Activated naive CD4-positive, alpha-beta T cell treated with anti-CD3 and anti-CD28 coated beads, Interleukin-2, amount 50 U/mL, for 72 hours (primary cell): ENCODE measurements around the gene IQGAP3. TPM values are rescaled to one million over a fixed set of nuclear protein-coding genes. Genes with fewer than 3 reads are reported as not detected.
"Not testable (repeated sequence)": the region's sequence is repeated elsewhere in the genome, so short reads cannot be mapped to it uniquely, and the experiment has no call there.

Source experiments
- ATAC-seq, 2 donors: fragments of 150-1000 bp; cut with Tn5 transposase; 2 replicates each; pipeline ENCODE4 v1.10.0; 2021; ENCODE audit warnings: mild to moderate bottlenecking in 2 of 2, moderate library complexity in 2 of 2
- DNase-seq, 2 donors: peaks; one replicate each; pipeline ENCODE4 v3.0.0; 2021 to 2022; ENCODE audit warnings: low spot score in 2 of 2
- H3K27ac Mint-ChIP-seq, 2 donors: one replicate each; pipeline ENCODE4 v1.8.0; 2022; ENCODE audit warnings: mild to moderate bottlenecking in 2 of 2, mixed read lengths in 2 of 2
- H3K36me3 Mint-ChIP-seq, 2 donors: one replicate each; pipeline ENCODE4 v1.8.0; 2022; ENCODE audit warnings: mixed read lengths in 2 of 2
- H3K9me3 Mint-ChIP-seq, 2 donors: one replicate each; pipeline ENCODE4 v1.8.0; 2022; ENCODE audit warnings: mixed read lengths in 2 of 2
- total RNA-seq, 2 donors: library from RNA; stranded (reverse); gene quantifications; one replicate each; pipeline ENCODE4 v1.2.3, GENCODE V29; 2022

The IQGAP3 gene, protein sequence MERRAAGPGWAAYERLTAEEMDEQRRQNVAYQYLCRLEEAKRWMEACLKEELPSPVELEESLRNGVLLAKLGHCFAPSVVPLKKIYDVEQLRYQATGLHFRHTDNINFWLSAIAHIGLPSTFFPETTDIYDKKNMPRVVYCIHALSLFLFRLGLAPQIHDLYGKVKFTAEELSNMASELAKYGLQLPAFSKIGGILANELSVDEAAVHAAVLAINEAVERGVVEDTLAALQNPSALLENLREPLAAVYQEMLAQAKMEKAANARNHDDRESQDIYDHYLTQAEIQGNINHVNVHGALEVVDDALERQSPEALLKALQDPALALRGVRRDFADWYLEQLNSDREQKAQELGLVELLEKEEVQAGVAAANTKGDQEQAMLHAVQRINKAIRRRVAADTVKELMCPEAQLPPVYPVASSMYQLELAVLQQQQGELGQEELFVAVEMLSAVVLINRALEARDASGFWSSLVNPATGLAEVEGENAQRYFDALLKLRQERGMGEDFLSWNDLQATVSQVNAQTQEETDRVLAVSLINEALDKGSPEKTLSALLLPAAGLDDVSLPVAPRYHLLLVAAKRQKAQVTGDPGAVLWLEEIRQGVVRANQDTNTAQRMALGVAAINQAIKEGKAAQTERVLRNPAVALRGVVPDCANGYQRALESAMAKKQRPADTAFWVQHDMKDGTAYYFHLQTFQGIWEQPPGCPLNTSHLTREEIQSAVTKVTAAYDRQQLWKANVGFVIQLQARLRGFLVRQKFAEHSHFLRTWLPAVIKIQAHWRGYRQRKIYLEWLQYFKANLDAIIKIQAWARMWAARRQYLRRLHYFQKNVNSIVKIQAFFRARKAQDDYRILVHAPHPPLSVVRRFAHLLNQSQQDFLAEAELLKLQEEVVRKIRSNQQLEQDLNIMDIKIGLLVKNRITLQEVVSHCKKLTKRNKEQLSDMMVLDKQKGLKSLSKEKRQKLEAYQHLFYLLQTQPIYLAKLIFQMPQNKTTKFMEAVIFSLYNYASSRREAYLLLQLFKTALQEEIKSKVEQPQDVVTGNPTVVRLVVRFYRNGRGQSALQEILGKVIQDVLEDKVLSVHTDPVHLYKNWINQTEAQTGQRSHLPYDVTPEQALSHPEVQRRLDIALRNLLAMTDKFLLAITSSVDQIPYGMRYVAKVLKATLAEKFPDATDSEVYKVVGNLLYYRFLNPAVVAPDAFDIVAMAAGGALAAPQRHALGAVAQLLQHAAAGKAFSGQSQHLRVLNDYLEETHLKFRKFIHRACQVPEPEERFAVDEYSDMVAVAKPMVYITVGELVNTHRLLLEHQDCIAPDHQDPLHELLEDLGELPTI (N-terminal part only)
- 10 to 100 TPM in 1 of 2 donors, 1 to 10 TPM in 1; 5.1 to 30.5 TPM for total RNA-seq

DNA sequence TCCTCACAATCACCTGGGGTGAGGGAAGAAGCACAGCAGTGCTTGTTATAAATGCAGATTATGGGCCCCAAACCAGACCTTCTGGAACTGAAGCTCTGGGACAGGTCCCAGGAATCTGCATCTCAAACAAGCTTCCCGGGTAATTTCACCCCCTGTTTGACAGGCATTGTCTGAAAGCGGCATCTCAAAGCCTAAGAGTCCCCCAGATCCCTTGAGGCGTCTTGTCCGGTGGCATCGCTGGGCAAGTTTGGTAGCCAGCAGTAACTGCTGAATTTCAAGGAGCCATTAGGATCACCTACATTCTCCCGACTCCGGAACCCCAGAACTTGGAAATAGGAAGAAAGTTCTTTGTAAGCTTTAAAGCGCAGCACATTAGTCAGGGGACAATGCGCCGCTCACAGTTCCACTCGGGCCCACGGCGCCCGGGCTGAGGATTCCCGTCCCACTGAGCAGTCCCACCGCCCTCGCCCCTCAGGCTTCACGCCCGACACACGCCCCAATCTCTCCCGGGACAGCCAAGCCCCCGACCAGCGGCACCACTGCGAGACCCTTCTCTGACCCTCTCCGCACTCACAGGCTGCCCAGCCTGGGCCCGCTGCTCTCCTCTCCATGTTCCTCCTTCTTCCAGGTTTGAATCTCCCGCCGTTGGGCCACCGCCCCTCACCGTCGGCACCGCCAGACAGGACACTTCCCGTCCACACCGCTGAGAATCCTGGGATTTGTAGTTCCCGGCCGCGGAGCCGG is at the start of gene IQGAP3:
Gene IQGAP3, minus strand, starts transcription at position 647 of the 744 bp plus-strand sequence. Its CDS starts 36 bp downstream, at position 611.
- ATAC-seq (peak; percentile 80 to 95), DNase-seq (peak in 1 of 2 donors; percentile 76)
- Mint-ChIP-seq H3K9me3 (no peaks in the 10 kb centered on the region), H3K36me3 (peaks cover 12 to 16% of the 10 kb centered on the region in 2 donors), H3K27ac (peak within 1 kb of the TSS; percentile 73 to 83)

DNA sequence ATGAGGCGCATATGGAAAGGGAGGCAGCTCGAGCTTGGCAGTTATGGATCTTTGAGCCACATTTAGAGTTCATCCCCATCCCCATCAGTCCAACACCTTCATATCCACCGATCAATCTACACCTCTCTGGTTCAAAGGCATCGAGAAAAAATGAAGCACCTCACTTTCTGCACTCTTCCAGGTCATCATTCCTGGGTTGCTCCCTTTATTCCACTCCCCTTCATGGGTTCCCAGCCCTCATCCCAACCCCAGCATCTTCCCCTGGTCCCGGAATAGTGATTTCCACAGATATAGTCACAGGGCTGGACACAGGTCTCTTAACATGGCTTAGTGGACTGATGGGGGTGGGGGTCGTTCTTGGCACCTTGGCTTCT is 47.2 kb upstream of the IQGAP3 start:
- no peaks in the 10 kb centered on the region for H3K9me3 Mint-ChIP-seq
- DNase-seq (no peak), ATAC-seq (no peak)
- no peak overlapping the region for H3K27ac Mint-ChIP-seq
- no peaks in the 10 kb centered on the region for H3K36me3 Mint-ChIP-seq

DNA sequence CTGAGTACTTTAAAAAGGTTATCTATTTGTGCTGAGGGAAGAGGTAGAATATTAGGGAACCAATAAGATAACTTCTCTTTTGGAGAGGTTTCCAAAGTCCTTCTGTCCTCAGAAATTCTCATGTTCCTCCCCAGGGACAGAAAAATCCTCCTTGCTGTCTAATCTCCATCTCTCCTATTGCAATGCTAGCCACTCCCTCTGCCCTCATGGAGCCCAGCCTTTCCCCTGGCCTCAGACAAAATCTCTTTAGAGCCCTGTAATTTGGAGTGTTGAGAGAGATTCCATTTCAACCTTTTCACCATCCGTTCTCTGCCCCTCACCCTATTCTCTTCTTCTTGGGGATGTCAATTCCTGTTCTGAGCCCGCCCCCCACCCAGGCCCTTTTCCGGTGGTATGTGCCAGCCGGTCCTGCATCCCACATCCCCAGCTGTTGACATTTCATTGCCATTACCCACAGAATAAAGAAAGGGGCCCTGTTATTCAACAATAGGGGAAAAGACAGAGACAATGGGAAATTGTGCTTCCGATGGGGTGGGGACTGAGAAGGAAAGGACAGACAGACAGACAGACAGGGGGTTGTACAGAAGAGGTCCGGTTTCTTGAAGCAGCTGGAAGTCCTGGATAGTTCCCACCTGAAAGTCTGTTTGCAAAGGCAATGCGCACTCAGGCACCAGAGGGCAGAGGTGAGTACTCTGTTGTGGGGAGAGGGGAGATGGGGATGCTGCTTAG is 46.7 kb upstream of the IQGAP3 start, which contains the start of gene HAPLN2:
Gene HAPLN2, plus strand, starts transcription at position 563 of the 729 bp plus-strand sequence. CDS start 4,076 bp downstream, outside the sequence.
- H3K36me3 Mint-ChIP-seq = no peaks in the 10 kb centered on the region
- DNase-seq = no peak

DNA sequence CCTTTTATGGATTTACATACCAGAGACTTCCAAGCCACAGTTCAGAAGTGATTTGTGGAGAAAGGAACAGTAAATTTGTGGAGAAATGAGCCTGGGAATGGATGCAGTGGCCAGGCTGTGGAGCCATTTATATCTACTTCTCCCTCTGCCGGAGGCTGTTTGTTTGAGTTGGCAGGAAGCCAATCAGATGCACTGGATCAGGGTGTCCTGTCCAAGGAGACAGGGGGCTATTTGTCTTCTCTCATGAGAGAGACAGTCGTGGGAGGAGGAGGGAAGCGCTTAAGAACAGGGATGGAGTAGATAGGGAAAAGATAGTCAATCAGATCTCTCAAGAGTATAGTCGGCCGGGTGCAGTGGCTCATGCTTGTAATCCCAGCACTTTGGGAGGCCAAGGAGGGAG is 44.1 kb upstream of the IQGAP3 start:
- DNase-seq (no peak), ATAC-seq (no peak)
- no peaks in the 10 kb centered on the region for H3K36me3 Mint-ChIP-seq
- H3K9me3 Mint-ChIP-seq = no peaks in the 10 kb centered on the region
- no peak overlapping the region for H3K27ac Mint-ChIP-seq

More for the DNA sequence above, 46.7 kb upstream of the IQGAP3 start, which contains the start of gene HAPLN2:
- Mint-ChIP-seq H3K9me3 (no peaks in the 10 kb centered on the region), H3K27ac (no peak within 1 kb of the TSS)
- peak in 1 of 2 donors; percentile 50 for ATAC-seq

DNA sequence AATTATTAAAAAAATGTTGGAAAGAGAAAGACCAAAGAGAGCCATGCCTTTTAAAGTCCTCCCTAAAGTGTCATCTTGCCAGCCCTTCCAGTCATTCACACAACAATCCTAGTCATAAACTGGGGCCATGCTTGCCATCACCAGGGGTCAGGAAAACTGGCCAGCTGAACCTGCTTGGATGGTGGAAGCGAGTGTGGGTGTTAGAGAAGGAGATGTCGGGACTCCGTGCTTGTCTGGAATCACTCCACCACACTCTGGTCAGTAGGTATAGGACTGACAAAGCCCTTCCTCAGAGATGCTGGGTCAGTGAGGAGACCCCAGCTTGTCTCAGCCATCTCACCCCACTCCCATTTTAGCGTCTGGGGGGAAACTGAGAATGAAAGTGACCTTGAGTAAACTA is 43.6 kb upstream of the IQGAP3 start:
- ATAC-seq (no peak), DNase-seq (no peak)
- H3K9me3 Mint-ChIP-seq = no peaks in the 10 kb centered on the region
- no peak overlapping the region for H3K27ac Mint-ChIP-seq
- no peaks in the 10 kb centered on the region for H3K36me3 Mint-ChIP-seq

DNA sequence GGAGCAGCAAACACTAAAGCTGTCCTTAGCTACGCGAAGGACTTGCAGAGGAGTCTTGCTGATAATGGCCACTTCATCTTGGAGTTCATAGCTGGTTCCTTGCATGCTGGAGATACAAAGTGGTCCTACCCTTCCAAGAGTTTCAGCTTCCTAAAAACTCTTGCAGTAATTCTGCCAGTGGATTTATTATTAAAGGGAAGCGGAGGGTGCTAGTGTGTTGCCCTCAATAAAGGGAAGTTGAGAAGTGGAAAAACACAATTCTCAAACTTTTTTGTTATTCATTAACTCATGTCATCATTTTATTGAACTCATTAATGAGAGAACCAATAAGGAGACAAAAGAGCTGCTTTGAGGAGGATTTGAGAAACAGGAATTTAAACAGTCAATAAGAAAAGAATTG is 40.3 kb upstream of the IQGAP3 start:
- H3K36me3 Mint-ChIP-seq = no peaks in the 10 kb centered on the region
- no peaks in the 10 kb centered on the region for H3K9me3 Mint-ChIP-seq

DNA sequence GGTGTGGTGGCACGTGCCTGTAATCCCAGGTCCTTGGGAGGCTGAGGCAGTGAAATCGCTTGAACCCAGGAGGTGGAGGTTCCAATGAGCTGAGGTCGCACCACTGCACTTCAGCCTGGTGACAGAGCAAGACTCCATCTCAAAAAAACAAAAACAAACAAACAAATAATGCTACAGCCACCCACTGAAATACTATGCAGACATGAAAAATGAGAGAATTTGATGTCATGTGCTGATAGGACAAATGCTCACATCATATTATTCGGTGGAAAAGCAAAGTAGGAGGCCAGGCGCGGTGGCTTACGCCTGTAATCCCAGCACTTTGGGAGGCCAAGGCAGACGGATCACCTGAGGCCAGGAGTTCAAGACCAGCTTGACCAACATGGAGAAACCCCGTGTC is 37.7 kb upstream of the IQGAP3 start:
- not testable (repeated sequence) for H3K36me3 Mint-ChIP-seq, H3K9me3 Mint-ChIP-seq, DNase-seq, H3K27ac Mint-ChIP-seq, ATAC-seq

More for the DNA sequence above, 40.3 kb upstream of the IQGAP3 start:
- no peak overlapping the region for H3K27ac Mint-ChIP-seq
- DNase-seq = no peak
- ATAC-seq = no peak

DNA sequence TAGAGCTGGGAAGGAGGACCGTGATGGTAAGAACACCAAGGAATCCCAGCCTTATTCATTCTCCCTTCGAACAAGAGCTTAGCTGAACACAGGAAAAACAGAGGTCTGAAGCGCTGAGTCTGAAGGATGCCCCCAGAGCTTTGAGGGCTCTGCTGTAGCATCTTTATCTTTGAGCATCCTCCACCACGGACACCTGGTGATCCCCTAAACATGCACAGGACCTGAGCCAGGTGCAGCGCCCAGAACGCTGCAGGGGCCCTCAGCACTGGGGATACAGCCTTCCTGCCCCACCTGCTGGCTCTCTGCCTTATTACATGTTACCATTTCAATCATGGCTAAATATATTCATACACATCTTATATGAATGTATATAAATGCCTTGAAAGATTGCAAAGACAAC is 36.6 kb upstream of the IQGAP3 start:
- Mint-ChIP-seq H3K9me3 (no peaks in the 10 kb centered on the region), H3K36me3 (no peaks in the 10 kb centered on the region), H3K27ac (no peak overlapping the region)
- ATAC-seq (peak; percentile 71 to 85), DNase-seq (peak in 1 of 2 donors; percentile 59)

DNA sequence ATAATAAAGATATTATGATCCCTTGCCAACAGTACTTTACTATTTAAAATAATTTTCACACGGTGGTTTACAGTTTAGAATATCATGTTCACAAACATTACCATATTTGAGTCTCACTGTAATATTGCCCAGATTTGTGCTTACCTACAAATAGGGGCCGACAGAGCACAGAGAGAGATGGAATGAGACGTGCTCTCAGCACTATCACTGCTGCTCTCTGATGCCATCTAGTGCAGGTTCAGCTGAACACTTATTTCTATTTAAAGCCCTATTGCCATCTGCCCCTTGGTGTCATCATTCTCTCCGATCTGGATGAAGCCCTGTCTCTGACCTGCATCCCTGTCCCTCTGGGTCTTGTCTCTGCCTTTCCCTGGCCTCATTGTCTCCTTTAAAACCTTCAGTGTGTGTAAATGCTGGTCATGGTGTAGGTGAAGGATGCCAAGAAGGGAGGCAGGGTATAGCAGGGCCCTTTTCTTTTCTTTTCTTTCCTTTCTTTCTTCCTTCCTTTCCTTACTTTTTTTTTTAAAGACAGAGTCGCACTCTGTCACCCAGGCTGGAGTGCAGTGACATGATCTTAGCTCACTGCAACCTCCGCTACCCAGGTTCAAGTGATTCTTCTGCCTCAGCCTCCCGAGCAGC is 35.8 kb upstream of the IQGAP3 start:
- ATAC-seq = peak; percentile 95 to 99
- peak in 1 of 2 donors; percentile 55 for DNase-seq
- no peaks in the 10 kb centered on the region for H3K9me3 Mint-ChIP-seq
- H3K27ac Mint-ChIP-seq = no peak overlapping the region
- H3K36me3 Mint-ChIP-seq = no peaks in the 10 kb centered on the region

DNA sequence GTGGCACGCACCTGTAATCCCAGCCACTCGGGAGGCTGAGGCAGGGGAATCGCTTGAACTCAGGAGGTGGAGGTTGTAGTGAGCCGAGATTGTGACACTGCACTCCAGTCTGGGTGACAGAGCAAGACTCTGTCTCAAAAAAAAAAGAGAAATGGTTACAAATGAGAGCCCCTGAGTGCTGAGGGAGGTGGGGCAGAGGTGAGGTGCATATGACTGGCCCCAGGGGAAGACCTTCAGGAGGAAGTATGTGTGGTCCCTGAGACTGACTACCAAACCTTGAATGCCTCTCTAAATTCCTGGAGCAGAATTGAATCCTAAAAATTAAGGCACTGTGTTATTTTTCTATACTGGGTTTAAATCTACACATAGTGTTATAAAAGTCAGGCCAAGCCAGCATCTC is 35.0 kb upstream of the IQGAP3 start:
- DNase-seq, H3K9me3 Mint-ChIP-seq, H3K27ac Mint-ChIP-seq, ATAC-seq, H3K36me3 Mint-ChIP-seq: not testable (repeated sequence)

DNA sequence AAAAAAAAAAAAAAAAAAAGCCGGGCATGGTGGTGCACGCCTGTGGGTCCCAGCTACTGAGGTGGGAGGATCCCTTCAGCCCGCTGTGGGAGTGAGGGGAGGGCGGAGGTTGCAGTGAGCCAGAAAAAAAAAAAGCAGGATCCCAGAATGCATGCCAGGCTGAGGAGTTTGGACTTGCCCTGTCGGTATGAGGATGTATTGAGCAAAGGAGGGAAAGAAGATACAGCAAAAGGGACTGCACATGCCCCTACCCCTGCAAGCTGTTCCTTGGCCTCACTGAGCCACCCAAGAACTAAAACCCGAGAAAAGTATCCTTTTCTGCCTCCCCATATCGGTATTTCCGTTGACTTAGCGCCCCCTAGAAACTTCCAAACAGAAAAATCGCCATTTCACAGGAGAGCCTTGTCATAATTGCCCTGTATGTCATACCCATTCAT is 30.2 kb upstream of the IQGAP3 start:
- ATAC-seq (no peak), DNase-seq (no peak)
- H3K36me3 Mint-ChIP-seq = peaks cover 11 to 18% of the 10 kb centered on the region in 2 donors
- H3K9me3 Mint-ChIP-seq = no peaks in the 10 kb centered on the region
- H3K27ac Mint-ChIP-seq = peak overlapping the region in 1 of 2 donors; percentile 92

DNA sequence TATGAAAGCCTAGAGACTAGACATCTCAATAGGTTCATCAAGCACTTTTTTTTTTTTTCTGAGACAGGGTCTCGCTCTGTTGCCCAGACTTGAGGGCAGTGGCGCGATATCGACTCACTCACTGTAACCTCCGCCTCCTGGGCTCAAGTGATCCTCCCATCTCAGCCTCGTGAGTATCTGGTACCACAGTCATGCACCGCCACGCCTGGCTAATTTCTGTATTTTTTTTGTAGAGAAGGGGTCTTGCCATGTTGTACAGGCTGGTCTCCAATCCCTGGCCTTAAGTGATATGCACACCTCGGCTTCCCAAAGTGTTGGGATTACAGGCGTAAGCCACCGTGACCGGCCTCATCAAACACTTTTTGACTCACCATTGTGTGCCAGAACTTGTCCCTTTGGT is 29.5 kb upstream of the IQGAP3 start:
- DNase-seq = no peak
- peak overlapping the region; percentile 92 to 100 for H3K27ac Mint-ChIP-seq
- peak; percentile 4 to 15 for ATAC-seq
- H3K9me3 Mint-ChIP-seq = no peaks in the 10 kb centered on the region
- H3K36me3 Mint-ChIP-seq = peaks cover 11 to 18% of the 10 kb centered on the region in 2 donors

DNA sequence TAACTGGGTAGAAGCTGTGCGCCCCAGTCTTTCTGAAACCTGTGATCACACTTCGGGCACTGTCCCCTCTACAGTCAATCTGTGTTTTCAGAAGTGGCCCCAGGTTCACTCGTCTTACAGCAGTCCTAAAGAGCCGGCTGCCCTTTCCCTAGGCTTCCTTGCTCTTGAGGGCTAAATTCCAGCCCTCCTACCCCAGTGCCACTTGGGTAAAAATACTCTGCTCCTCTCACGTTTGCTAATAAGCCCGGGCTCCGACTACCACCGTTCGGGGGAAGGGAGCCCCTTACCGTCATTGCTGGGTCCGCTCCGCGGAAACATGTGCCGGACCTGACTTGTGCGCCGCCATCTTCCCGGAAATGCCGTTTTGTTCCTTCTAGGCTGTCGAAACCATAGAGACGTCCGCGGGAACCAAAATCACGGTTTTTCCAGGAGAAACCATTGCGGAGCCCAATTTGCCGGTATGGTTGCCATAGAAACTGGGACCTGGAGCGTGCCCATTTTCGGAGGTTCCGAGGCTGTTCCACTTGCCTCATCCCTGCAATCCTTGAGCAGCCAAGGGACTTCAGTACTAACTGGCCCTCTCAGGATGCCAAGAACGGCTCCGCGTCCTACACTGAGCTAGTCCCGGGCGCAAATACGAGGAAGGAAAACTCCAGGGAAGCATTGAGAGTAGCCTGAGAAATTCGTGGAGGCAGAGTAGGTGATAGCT is 28.9 kb upstream of the IQGAP3 start, which contains the start of gene GPATCH4:
Gene GPATCH4, minus strand, starts transcription at position 358 of the 709 bp plus-strand sequence.
- ATAC-seq (peak; percentile 81 to 84), DNase-seq (peak; percentile 73 to 83)
- H3K36me3 Mint-ChIP-seq = peaks cover 11 to 18% of the 10 kb centered on the region in 2 donors
- H3K9me3 Mint-ChIP-seq = no peaks in the 10 kb centered on the region
- peak within 1 kb of the TSS; percentile 92 to 100 for H3K27ac Mint-ChIP-seq

DNA sequence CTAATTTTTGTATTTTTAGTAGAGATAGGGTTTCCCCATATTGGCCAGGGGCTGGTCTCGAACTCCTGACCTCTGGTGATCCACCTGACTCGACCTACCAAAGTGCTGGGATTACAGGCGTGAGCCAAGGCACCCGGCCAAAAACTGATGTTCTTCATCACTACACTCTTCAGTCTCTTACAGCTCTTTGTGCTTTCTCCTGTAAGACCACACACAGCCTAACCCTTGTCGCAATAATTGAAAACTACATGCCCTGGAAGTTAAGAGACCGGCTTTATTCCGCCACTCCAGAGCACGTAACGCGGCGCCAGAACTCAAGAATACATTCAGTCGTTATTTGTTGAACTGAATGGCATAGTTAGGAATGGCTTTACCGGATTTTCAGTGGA is 28.4 kb upstream of the IQGAP3 start:
- no peaks in the 10 kb centered on the region for H3K9me3 Mint-ChIP-seq
- peak overlapping the region; percentile 92 to 100 for H3K27ac Mint-ChIP-seq
- H3K36me3 Mint-ChIP-seq = peaks cover 12 to 18% of the 10 kb centered on the region in 2 donors
- peak in 1 of 2 donors; percentile 5 for ATAC-seq
- DNase-seq = no peak
